Gastrocnemius medialis (tissue), 4 donors: ENCODE measurements around the gene TAS1R3. TPM values are rescaled to one million over a fixed set of nuclear protein-coding genes. Genes with fewer than 3 reads are reported as not detected.
A peak's percentile ranks its signal among the peaks of the same experiment; 100 is the strongest.

Experiments
- ATAC-seq, 2 donors: fragments of 150-250 bp; one replicate each; pipeline ENCODE4 v1.9.1; 2016
- DNase-seq, 2 donors: peaks; one replicate each; pipeline ENCODE4 v3.0.0-alpha.2; 2019
- H3K27ac ChIP-seq, 4 donors: fragments of 200-600 bp; sonication (generic); 1 replicate in 1 of 4; 2 replicates in 3 of 4; pipeline ENCODE4 v1.5.1; 2016 to 2018; ENCODE audit warnings: mild to moderate bottlenecking in 2 of 4, moderate library complexity in 1 of 4
- H3K27me3 ChIP-seq, 3 donors: fragments of 200-600 bp; sonication (generic) in 2 of 3; 1 replicate in 1 of 3; 2 replicates in 2 of 3; pipeline versions ENCODE4 v1.5.1 to v1.6.0; 2016 to 2019; ENCODE audit warnings: mild to moderate bottlenecking in 1 of 3, moderate library complexity in 1 of 3
- H3K36me3 ChIP-seq, 2 donors: fragments of 200-600 bp; sonication (generic) in 1 of 2; one replicate each; pipeline ENCODE4 v1.5.1; 2017 to 2018
- H3K4me1 ChIP-seq, 2 donors: fragments of 200-600 bp; sonication (generic) in 1 of 2; one replicate each; pipeline ENCODE4 v1.5.1; 2016 to 2017; ENCODE audit warnings: mild to moderate bottlenecking in 2 of 2
- H3K4me3 ChIP-seq, 4 donors: fragments of 200-600 bp; sonication (generic) in 3 of 4; 1 replicate in 1 of 4; 2 replicates in 3 of 4; pipeline ENCODE4 v1.5.1; 2016 to 2019; ENCODE audit warnings: mild to moderate bottlenecking in 2 of 4
- H3K9me3 ChIP-seq, 3 donors: fragments of 200-600 bp; sonication (generic) in 2 of 3; 1 replicate in 1 of 3; 2 replicates in 2 of 3; pipeline ENCODE4 v1.5.1; 2016 to 2019
- CTCF ChIP-seq, 5 experiments: fragments of 450-650 bp in 3 of 5; fragments of 200-600 bp in 2 of 5; sonication (generic) in 2 of 5; IDR thresholded peaks in 4 of 5; conservative IDR thresholded peaks in 1 of 5; 1 replicate in 4 of 5; 2 replicates in 1 of 5; pipeline ENCODE4 v1.5.1; 2016 to 2019; ENCODE audit warnings: antibody characterized with exemption in 5 of 5, mild to moderate bottlenecking in 3 of 5, moderate library complexity in 3 of 5
- POLR2A ChIP-seq, 2 donors: fragments of 450-650 bp; IDR thresholded peaks; one replicate each; pipeline ENCODE4 v1.6.1; 2017; ENCODE audit warnings: antibody characterized with exemption in 2 of 2, mild to moderate bottlenecking in 2 of 2, moderate library complexity in 2 of 2
- in situ Hi-C, 4 donors: fragments of 200-750 bp; cut with MboI; loops; one replicate each; pipeline versions ENCODE4 v1.15.0 to v1.8.0; 2017; ENCODE audit warnings: low sequenced_read_pairs in 4 of 4
- intact Hi-C: fragments of 100-400 bp; cut with DNase I; formaldehyde crosslinking; loops from one replicate; pipeline ENCODE4 v1.15.1; 2023; ENCODE audit warnings: low total_unique reads
- microRNA-seq, 2 donors: library from miRNA; unstranded; fragments of <30 nt; microRNA quantifications; one replicate each; pipeline ENCODE4, GENCODE V29; 2016; ENCODE audit warnings: borderline replicate concordance in 2 of 2
- total RNA-seq, 4 donors: library from RNA; depleted of rRNA; stranded (reverse); fragments of >200 nt; gene quantifications; one replicate each; pipeline versions ENCODE4 v1.1.0 to v1.2.3, GENCODE V29; 2016

TAS1R3 gene
- total RNA-seq, 4 donors from 2014 or later = 0.20 to 0.44 TPM; not detected in 2

- no peak for TF ChIP-seq POLR2A (IDR thresholded peaks at IDR 0.05)
- TF ChIP-seq CTCF (IDR thresholded peaks at IDR 0.05 in 4 of 5, conservative IDR thresholded peaks at IDR 0.05 in 1 of 5) = no peak
- ATAC-seq = no peak
- intact Hi-C loops (loop anchor here (5.0 to 10.0 kb wide), 2 partner anchors 104 to 128 kb away; partner anchors contain the start of gene UBE2J2), in situ Hi-C loops (no loop called here)
- Histone ChIP-seq H3K36me3 (peaks cover 0 to 11% of the 10 kb centered on the region in 2 donors), H3K27me3 (no peaks in the 10 kb centered on the region), H3K4me3 (no peak overlapping the region), H3K27ac (peak overlapping the region in 1 of 4 donors; percentile 96), H3K4me1 (peaks cover 26 to 36% of the 10 kb centered on the region in 2 donors), H3K9me3 (no peaks in the 10 kb centered on the region)
- DNase-seq = no peak
These were observed 45.6 kb downstream of the TAS1R3 start for GRCh38 chr1:1376551-1377226.

GRCh38 chr1:1377540-1378205 lies 46.6 kb downstream of the TAS1R3 start:
- in situ Hi-C loops = no loop called here
- intact Hi-C loops = loop anchor here (5.0 to 10.0 kb wide), 2 partner anchors 105 to 127 kb away; partner anchors contain the start of gene UBE2J2

GRCh38 chr1:1380860-1381259 lies 49.8 kb downstream of the TAS1R3 start:
- Histone ChIP-seq H3K4me3 (no peak overlapping the region), H3K9me3 (no peaks in the 10 kb centered on the region), H3K36me3 (peaks cover 0 to 3% of the 10 kb centered on the region in 2 donors), H3K27ac (no peak overlapping the region), H3K4me1 (peaks cover 9 to 20% of the 10 kb centered on the region in 2 donors), H3K27me3 (no peaks in the 10 kb centered on the region)
- ATAC-seq (no peak), DNase-seq (no peak)
- intact Hi-C loops (no loop called here), in situ Hi-C loops (no loop called here)
- no peak for TF ChIP-seq CTCF (IDR thresholded peaks at IDR 0.05 in 4 of 5, conservative IDR thresholded peaks at IDR 0.05 in 1 of 5)
- no peak for TF ChIP-seq POLR2A (IDR thresholded peaks at IDR 0.05)

More at GRCh38 chr1:1377540-1378205, 46.6 kb downstream of the TAS1R3 start:
- DNase-seq = no peak
- no peak for TF ChIP-seq CTCF (IDR thresholded peaks at IDR 0.05 in 4 of 5, conservative IDR thresholded peaks at IDR 0.05 in 1 of 5)
- no peak for TF ChIP-seq POLR2A (IDR thresholded peaks at IDR 0.05)
- Histone ChIP-seq H3K27ac (no peak overlapping the region), H3K4me3 (no peak overlapping the region), H3K4me1 (peaks cover 19 to 33% of the 10 kb centered on the region in 2 donors), H3K36me3 (peaks cover 0 to 11% of the 10 kb centered on the region in 2 donors), H3K27me3 (no peaks in the 10 kb centered on the region), H3K9me3 (no peaks in the 10 kb centered on the region)
- no peak for ATAC-seq

- Histone ChIP-seq H3K27ac (no peak overlapping the region), H3K36me3 (peaks cover 0 to 7% of the 10 kb centered on the region in 2 donors), H3K9me3 (no peaks in the 10 kb centered on the region), H3K4me1 (peaks cover 7 to 15% of the 10 kb centered on the region in 2 donors), H3K27me3 (no peaks in the 10 kb centered on the region), H3K4me3 (no peak overlapping the region)
- no peak for TF ChIP-seq POLR2A (IDR thresholded peaks at IDR 0.05)
- no peak for TF ChIP-seq CTCF (IDR thresholded peaks at IDR 0.05 in 4 of 5, conservative IDR thresholded peaks at IDR 0.05 in 1 of 5)
- ATAC-seq = no peak
- in situ Hi-C loops (no loop called here), intact Hi-C loops (no loop called here)
- DNase-seq = no peak
These were observed 50.2 kb downstream of the TAS1R3 start for GRCh38 chr1:1381294-1381693.

Small RNA genes within 50 kb of the gene (microRNA-seq; reads per million reads assigned to microRNA genes)
- gene MIR6726 (0 to 1.7 reads per million in 2 donors), gene MIR6727 (0 to 1.2 reads per million in 2 donors), gene MIR6808 (0 reads per million in 2 donors)

Other genes with a start within 250 kb of the TAS1R3 start
- 1 to 10 TPM; 2.8 to 6.4 (median 5.3) TPM for gene C1orf159, start 215.2 kb upstream of the TAS1R3 start, total RNA-seq
- gene TTLL10, start 157.4 kb upstream of the TAS1R3 start, total RNA-seq = under 1 TPM in 2 of 4 donors, not detected in 2; 0.13 to 0.16 TPM
- gene TNFRSF18, start 124.7 kb upstream of the TAS1R3 start, total RNA-seq = not detected
- 1 to 10 TPM in 1 of 4 donors, under 1 TPM in 2, not detected in 1; 0.42 to 2.1 (median 0.46) TPM for gene TNFRSF4, start 117.1 kb upstream of the TAS1R3 start, total RNA-seq
- 10 to 100 TPM; 51.0 to 94.2 (median 79.4) TPM for gene SDF4, start 99.3 kb upstream of the TAS1R3 start, total RNA-seq
- 10 to 100 TPM in 3 of 4 donors, 1 to 10 TPM in 1; 8.5 to 32.8 (median 20.6) TPM for gene B3GALT6, start 99.0 kb upstream of the TAS1R3 start, total RNA-seq
- 1 to 10 TPM in 1 of 4 donors, not detected in 3; 2.7 TPM for gene C1QTNF12, start 84.6 kb upstream of the TAS1R3 start, total RNA-seq
- gene UBE2J2, start 57.4 kb upstream of the TAS1R3 start, total RNA-seq = 10 to 100 TPM; 31.3 to 42.3 (median 38.3) TPM
- gene SCNN1D, start 50.8 kb upstream of the TAS1R3 start, total RNA-seq = under 1 TPM in 3 of 4 donors, not detected in 1; 0.19 to 0.91 (median 0.66) TPM
- 10 to 100 TPM; 18.4 to 31.9 (median 25.8) TPM for gene ACAP3, start 23.4 kb upstream of the TAS1R3 start, total RNA-seq
- 10 to 100 TPM in 2 of 4 donors, 1 to 10 TPM in 2; 6.2 to 13.1 (median 9.5) TPM for gene PUSL1, start 22.7 kb upstream of the TAS1R3 start, total RNA-seq
- 10 to 100 TPM; 74.0 to 94.4 (median 84.7) TPM for gene INTS11, start 6.6 kb upstream of the TAS1R3 start, total RNA-seq
- 10 to 100 TPM; 22.7 to 64.9 (median 34.0) TPM for gene CPTP, start 6.5 kb upstream of the TAS1R3 start, total RNA-seq
- gene DVL1, start 18.1 kb downstream of the TAS1R3 start, total RNA-seq = 100 to 1,000 TPM; 196 to 311 (median 258) TPM
- 10 to 100 TPM; 13.9 to 41.9 (median 34.2) TPM for gene MXRA8, start 27.3 kb downstream of the TAS1R3 start, total RNA-seq
- 100 to 1,000 TPM; 165 to 450 (median 234) TPM for gene AURKAIP1, start 43.9 kb downstream of the TAS1R3 start, total RNA-seq
- gene CCNL2, start 68.1 kb downstream of the TAS1R3 start, total RNA-seq = 10 to 100 TPM; 35.0 to 91.1 (median 43.7) TPM
- 100 to 1,000 TPM; 167 to 260 (median 203) TPM for gene MRPL20, start 76.0 kb downstream of the TAS1R3 start, total RNA-seq
- 1 to 10 TPM in 3 of 4 donors, under 1 TPM in 1; 0.16 to 1.8 (median 1.3) TPM for gene ANKRD65, start 90.0 kb downstream of the TAS1R3 start, total RNA-seq
- 1 to 10 TPM; 2.1 to 8.3 (median 6.0) TPM for gene VWA1, start 104.4 kb downstream of the TAS1R3 start, total RNA-seq
- gene ATAD3C, start 118.4 kb downstream of the TAS1R3 start, total RNA-seq = under 1 TPM in 1 of 4 donors, not detected in 3; 0.07 TPM
- 1 to 10 TPM; 3.5 to 7.1 (median 5.9) TPM for gene ATAD3B, start 140.5 kb downstream of the TAS1R3 start, total RNA-seq
- 10 to 100 TPM; 22.9 to 47.9 (median 35.6) TPM for gene ATAD3A, start 180.9 kb downstream of the TAS1R3 start, total RNA-seq
- 1 to 10 TPM in 3 of 4 donors, not detected in 1; 1.1 to 2.0 (median 1.9) TPM for gene TMEM240, start 209.3 kb downstream of the TAS1R3 start, total RNA-seq
- 100 to 1,000 TPM; 141 to 235 (median 208) TPM for gene SSU72, start 243.6 kb downstream of the TAS1R3 start, total RNA-seq